GM10266 (cell line): ENCODE measurements around the gene PCCA.

ENCODE experiments used
- DNase-seq: peaks from one replicate; pipeline ENCODE4 v3.0.0; 2012; ENCODE audit errors: extremely low spot score
- TF ChIP-seq, protein P1 (sequence below): IDR thresholded peaks from 2 replicates; pipeline ENCODE4 v1.5.1; 2012; ENCODE audit warnings: mild to moderate bottlenecking, low read depth; ENCODE audit not compliant: control insufficient read depth, insufficient read depth; ENCODE audit errors: missing control alignments

PCCA gene

DNA sequence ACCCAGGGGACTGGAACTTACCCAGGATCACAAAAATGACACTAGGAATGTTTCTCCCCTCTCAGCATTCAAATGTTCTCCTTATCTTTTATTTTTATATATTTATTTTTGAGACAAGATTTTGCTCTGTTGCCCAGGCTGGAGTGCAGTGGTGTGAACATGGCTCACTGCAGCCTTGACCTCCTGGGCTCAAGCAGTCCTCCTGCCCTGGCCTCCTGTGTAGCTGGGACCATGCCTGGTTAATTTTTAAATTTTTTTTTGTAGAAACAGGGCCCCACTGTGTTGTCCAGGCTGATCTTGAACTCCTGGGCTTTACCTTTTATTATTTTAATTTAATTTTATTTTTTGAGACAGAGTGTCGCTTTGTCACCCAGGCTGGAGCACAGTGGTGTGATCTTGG is 108.2 kb downstream of the PCCA start:
- TF ChIP-seq, protein P1, sequence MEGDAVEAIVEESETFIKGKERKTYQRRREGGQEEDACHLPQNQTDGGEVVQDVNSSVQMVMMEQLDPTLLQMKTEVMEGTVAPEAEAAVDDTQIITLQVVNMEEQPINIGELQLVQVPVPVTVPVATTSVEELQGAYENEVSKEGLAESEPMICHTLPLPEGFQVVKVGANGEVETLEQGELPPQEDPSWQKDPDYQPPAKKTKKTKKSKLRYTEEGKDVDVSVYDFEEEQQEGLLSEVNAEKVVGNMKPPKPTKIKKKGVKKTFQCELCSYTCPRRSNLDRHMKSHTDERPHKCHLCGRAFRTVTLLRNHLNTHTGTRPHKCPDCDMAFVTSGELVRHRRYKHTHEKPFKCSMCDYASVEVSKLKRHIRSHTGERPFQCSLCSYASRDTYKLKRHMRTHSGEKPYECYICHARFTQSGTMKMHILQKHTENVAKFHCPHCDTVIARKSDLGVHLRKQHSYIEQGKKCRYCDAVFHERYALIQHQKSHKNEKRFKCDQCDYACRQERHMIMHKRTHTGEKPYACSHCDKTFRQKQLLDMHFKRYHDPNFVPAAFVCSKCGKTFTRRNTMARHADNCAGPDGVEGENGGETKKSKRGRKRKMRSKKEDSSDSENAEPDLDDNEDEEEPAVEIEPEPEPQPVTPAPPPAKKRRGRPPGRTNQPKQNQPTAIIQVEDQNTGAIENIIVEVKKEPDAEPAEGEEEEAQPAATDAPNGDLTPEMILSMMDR, result no peak
- DNase-seq, result no peak

GRCh38 chr13:100197591-100198365 is 108.9 kb downstream of the PCCA start:
- DNase-seq, result no peak

DNA sequence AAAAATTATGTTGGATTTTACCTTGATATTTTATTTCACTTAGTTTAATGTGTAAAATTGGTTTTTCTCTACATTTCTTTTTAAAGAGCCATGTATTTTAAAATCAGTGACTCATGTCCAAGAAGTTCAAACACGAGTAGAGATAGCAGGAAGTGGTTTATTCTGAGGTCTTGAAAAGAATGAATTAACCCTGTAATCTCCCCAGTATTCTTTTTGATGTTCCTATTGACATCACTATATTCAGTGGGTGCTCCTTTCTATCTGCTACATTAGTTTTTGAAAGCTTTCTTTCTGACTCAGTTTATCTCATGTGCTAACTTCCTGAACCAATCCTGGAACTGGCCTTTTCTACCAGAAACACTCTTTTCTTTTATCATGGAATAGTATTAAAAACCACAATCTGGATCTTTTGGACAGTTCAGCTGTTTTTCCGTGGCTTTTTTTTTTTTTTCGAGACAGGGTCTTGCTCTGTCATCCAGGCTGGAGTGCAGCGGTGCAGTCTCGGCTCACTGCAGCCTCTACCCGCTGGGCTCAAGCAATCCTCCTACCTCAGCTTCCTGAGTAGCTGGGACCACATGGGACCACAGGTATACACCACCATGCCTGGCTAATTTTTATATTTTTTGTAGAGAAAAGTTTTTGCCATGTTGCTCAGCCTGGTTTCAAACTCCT is 114.9 kb downstream of the PCCA start:
- DNase-seq, result peak; percentile 31
- TF ChIP-seq, protein P1, result no peak

More at GRCh38 chr13:100197591-100198365, 108.9 kb downstream of the PCCA start:
- TF ChIP-seq, protein P1, result no peak

DNA sequence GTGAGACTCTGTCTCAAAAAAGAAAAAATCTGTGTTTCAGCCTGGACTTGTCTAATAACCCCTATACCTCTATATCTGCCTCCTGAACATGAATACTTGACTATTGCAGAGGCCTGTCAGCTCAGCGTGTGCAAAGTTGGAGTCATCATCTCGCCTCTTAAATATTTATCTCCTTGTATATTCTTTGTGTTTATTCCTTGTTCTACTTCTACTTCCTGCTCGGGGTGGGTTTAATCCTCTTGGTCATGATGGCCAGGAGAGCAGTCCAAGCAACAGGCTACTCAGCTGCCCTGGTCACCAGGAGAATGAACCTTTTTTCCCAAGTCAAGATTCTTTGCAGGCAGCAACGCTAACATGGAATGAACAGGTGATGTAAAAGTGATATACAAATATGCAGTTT is 119.1 kb downstream of the PCCA start:
- TF ChIP-seq, protein P1, result no peak
- DNase-seq, result no peak

DNA sequence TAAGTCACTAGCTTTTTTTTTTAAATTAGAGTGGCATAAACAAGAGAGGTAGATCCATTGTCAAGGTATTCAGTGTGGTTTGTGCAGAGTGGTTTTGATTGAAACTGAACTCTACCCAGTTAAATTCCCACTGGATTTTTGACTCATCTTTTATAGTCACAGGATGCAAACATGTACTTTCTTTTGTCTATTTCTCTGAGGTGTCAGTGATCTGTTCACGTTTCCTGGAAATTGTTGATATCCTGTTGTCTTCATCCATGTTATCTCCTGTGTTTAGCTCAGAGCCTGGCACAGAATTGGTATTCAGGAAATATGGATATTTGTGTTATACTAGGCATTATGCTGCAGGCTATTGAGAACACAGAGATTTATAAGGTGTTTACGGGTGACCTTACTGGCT is 119.7 kb downstream of the PCCA start:
- DNase-seq, result no peak
- TF ChIP-seq, protein P1, result no peak

- TF ChIP-seq, protein P1, result no peak
- no peak for DNase-seq
Measured at GRCh38 chr13:100209857-100210825, 121.2 kb downstream of the PCCA start.
